ENCODE measurements around the gene CMYA5.
"Not testable (repeated sequence)": the region's sequence is repeated elsewhere in the genome, so short reads cannot be mapped to it uniquely, and the experiment has no call there.

DNA sequence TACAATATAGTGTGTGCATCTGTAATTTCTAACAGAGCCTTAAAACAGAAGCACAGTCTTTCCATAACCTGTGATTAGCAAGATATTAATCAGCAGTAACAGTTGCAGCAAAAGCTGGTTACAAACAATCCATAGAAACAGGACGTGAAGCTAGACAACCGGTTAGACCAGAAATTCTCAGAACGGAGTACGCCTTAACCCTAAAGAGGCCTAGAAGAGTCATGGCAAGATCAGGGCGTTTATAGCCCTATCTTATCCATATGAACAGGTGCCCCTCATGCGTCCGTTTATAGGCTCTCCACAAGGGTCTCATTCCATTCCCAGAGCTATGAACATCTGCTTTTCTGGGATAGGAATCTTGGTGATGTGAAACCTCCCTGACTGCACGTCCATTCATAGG is 16.7 kb downstream of the CMYA5 start:
- TF ChIP-seq SUZ12 (IDR thresholded peaks at IDR 0.05; ENCODE audit: extremely low read depth, insufficient read depth, insufficient read length); ZNF274 (IDR thresholded peaks at IDR 0.05; ENCODE audit: low read depth, low read length); YY1 (IDR thresholded peaks at IDR 0.05; ENCODE audit: insufficient read depth, insufficient read length): not testable (repeated sequence)

Data from NT2/D1 (cell line).